ENCODE results near the gene AFMID. TPM values are rescaled to one million over a fixed set of nuclear protein-coding genes. Genes with fewer than 3 reads are reported as not detected.

Gene AFMID
- total RNA-seq, 1 experiment from 2014 or later = 22.2 TPM

DNA sequence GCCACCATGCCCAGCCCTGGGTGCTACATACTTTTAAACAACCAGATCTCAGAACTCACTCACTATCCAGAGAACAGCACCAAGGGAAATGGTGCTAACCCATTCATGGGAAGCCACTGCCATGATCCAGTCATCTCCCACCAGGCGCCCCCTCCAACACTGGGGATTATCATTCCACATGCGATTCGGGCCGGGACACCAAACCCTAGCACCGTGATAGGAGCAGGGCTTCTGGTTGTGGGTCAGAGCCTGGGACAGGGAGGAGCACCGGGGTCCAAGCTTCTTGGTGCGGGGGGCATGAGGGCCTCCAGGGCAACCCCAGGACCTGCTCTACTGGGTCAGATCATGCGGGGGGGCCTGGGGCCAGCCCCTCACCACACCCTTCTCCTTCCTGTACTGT, 48.7 kb downstream of the AFMID start:
- TF ChIP-seq, protein P1, sequence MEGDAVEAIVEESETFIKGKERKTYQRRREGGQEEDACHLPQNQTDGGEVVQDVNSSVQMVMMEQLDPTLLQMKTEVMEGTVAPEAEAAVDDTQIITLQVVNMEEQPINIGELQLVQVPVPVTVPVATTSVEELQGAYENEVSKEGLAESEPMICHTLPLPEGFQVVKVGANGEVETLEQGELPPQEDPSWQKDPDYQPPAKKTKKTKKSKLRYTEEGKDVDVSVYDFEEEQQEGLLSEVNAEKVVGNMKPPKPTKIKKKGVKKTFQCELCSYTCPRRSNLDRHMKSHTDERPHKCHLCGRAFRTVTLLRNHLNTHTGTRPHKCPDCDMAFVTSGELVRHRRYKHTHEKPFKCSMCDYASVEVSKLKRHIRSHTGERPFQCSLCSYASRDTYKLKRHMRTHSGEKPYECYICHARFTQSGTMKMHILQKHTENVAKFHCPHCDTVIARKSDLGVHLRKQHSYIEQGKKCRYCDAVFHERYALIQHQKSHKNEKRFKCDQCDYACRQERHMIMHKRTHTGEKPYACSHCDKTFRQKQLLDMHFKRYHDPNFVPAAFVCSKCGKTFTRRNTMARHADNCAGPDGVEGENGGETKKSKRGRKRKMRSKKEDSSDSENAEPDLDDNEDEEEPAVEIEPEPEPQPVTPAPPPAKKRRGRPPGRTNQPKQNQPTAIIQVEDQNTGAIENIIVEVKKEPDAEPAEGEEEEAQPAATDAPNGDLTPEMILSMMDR (IDR thresholded peaks at IDR 0.05; ENCODE audit: unreplicated experiment) = no peak
- CTCF ChIA-PET = no interaction called here
- H3K36me3 Mint-ChIP-seq (ENCODE audit: insufficient read depth, unreplicated experiment) = peaks cover 6% of the 10 kb centered on the region
- intact Hi-C loops (cut with micrococcal nuclease) = no loop called here
- H3K27me3 Mint-ChIP-seq (ENCODE audit: insufficient read depth, unreplicated experiment) = peaks cover 9% of the 10 kb centered on the region
- H3K9me3 Mint-ChIP-seq (ENCODE audit: unreplicated experiment) = no peaks in the 10 kb centered on the region
- H3K4me3 Mint-ChIP-seq (ENCODE audit: unreplicated experiment) = no peak overlapping the region
- H3K4me1 Mint-ChIP-seq (ENCODE audit: insufficient read depth, unreplicated experiment) = no peaks in the 10 kb centered on the region
- no peak overlapping the region for H3K27ac Mint-ChIP-seq (ENCODE audit: low read depth, unreplicated experiment)
- POLR2A ChIA-PET = no interaction called here
- no TSS peak for BruUV-seq (replicated peaks)
- DNase-seq (ENCODE audit: unreplicated experiment) = no peak

DNA sequence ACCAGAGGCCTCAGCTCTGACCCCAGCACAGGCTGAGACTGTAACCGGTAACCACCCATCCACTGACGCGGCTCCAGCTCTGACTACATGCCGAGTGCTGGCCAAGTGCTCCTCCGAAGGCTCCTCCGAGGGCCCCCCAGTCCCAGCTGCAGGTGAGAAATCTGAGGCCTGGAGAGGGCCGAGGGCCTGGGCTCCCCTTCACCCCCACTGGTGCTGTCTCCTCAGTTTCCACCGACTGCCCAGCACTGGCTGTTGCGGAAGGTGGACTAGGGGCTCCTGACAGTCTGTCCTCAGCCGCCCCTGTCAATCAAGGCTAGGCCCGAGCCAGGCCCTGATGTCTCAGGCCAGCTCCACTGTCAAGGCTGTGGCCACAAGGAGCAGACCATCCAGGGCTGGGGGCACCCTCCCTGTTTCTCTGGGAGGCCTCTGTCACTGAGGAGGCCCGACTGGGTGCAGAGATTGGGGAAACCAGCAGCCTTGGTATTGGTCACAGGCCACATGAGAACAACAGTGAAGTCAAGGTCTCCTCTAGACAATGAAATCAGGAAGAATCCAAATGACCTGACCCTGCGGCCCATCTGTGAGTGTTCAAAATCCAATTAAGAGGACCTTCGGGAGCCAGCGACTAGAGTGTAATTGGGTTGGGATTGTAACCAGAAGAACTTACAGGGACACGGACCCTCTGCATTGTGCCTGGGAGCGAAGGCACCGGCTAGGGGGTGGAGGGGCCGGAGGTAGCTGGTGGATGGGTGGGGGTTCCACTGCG, 49.4 kb downstream of the AFMID start:
- Mint-ChIP-seq H3K27me3 (ENCODE audit: insufficient read depth, unreplicated experiment) (peaks cover 3% of the 10 kb centered on the region), H3K36me3 (ENCODE audit: insufficient read depth, unreplicated experiment) (peaks cover 6% of the 10 kb centered on the region), H3K9me3 (ENCODE audit: unreplicated experiment) (no peaks in the 10 kb centered on the region), H3K27ac (ENCODE audit: low read depth, unreplicated experiment) (no peak overlapping the region), H3K4me3 (ENCODE audit: unreplicated experiment) (no peak overlapping the region), H3K4me1 (ENCODE audit: insufficient read depth, unreplicated experiment) (peaks cover 2% of the 10 kb centered on the region)
- ChIA-PET POLR2A (no interaction called here), CTCF (no interaction called here)
- TF ChIP-seq, protein P1 (IDR thresholded peaks at IDR 0.05; ENCODE audit: unreplicated experiment) = no peak
- no TSS peak for BruUV-seq (replicated peaks)
- no peak for DNase-seq (ENCODE audit: unreplicated experiment)
- intact Hi-C loops (cut with micrococcal nuclease) = no loop called here

DNA sequence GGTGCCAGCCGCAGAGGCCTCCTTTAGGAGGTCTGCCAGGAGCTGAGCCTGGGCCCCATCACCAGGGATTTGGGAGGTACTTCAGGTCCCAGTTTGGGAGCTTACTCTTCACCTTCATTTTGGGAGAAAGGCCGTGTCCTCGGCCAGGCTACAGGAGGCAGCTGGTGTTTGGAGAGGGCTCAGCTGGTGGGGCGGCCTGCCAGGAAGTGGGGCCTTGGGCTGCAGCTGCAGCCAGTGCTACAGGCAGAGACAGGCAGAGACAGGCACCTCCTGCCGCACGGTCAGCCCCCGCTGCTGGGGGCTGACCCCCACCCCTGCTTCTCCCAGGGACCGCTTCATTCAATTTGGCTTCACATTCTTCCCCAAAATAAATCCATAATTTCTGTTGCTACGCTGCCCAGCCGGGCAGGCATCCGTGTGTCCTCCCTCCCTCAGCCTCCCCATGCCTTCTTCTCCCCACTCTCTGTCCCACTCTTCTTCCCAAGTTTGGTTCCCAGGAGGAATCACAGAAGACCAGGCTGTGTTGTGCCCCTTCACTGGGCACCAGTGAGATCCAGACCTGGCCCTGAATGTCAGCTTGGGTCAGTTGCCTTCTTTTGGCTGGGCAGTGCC, 50.3 kb downstream of the AFMID start:
- no peaks in the 10 kb centered on the region for H3K27me3 Mint-ChIP-seq (ENCODE audit: insufficient read depth, unreplicated experiment)
- no peak overlapping the region for H3K27ac Mint-ChIP-seq (ENCODE audit: low read depth, unreplicated experiment)
- H3K4me3 Mint-ChIP-seq (ENCODE audit: unreplicated experiment) = no peak overlapping the region
- BruUV-seq (replicated peaks) = no TSS peak
- peaks cover 6% of the 10 kb centered on the region for H3K36me3 Mint-ChIP-seq (ENCODE audit: insufficient read depth, unreplicated experiment)
- DNase-seq (ENCODE audit: unreplicated experiment) = no peak
- no peaks in the 10 kb centered on the region for H3K9me3 Mint-ChIP-seq (ENCODE audit: unreplicated experiment)
- TF ChIP-seq, protein P1 (IDR thresholded peaks at IDR 0.05; ENCODE audit: unreplicated experiment) = no peak
- POLR2A ChIA-PET = interaction anchor here (0.5 kb wide), 1 partner anchor 1864 kb away, joined by 3 read pairs; the partner anchor contains the start of gene GAA
- peaks cover 4% of the 10 kb centered on the region for H3K4me1 Mint-ChIP-seq (ENCODE audit: insufficient read depth, unreplicated experiment)
- intact Hi-C loops (cut with micrococcal nuclease) = no loop called here
- CTCF ChIA-PET = interaction anchor here (0.6 to 1.3 kb wide), 2 partner anchors 13 to 172 kb away, joined by 4 read pairs; no protein-coding TSS in a partner anchor

DNA sequence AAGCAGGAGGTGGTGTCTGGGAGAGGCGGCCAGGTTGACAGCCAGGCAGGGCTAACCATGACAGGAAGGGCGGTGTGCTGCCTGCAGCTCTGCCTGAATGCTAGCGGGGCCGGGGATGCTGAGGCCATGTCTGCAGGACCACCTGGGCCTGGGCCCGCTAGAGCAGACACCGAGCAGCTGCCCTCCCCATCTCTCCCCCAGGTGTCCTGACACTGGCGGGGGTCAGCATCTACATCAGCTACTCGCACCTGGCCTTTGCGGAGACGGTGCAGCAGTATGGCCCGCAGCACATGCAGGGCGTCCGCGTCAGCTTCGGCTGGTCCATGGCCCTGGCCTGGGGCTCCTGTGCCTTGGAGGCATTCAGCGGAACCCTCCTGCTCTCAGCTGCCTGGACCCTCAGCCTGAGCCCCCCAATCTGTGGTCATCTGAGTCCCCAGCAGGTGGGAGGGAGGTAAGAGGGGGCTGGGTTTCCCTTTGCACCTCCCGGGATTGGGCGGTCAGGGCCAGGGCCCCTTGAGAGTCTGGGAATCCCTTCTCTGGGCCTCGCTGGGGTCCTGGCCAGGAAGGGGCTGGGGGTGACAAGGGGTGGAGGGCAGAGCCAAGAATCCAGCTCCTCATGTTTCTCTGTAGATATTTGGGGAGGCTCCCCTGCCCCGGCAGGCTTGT, 51.8 kb downstream of the AFMID start:
- Mint-ChIP-seq H3K9me3 (ENCODE audit: unreplicated experiment) (no peaks in the 10 kb centered on the region), H3K4me1 (ENCODE audit: insufficient read depth, unreplicated experiment) (peaks cover 4% of the 10 kb centered on the region), H3K36me3 (ENCODE audit: insufficient read depth, unreplicated experiment) (peaks cover 6% of the 10 kb centered on the region), H3K4me3 (ENCODE audit: unreplicated experiment) (no peak overlapping the region), H3K27me3 (ENCODE audit: insufficient read depth, unreplicated experiment) (no peaks in the 10 kb centered on the region), H3K27ac (ENCODE audit: low read depth, unreplicated experiment) (no peak overlapping the region)
- intact Hi-C loops (cut with micrococcal nuclease) = no loop called here
- ChIA-PET CTCF (interaction anchor here (1.2 to 1.3 kb wide), 2 partner anchors 11 to 64 kb away, joined by 4 read pairs; no protein-coding TSS in a partner anchor), POLR2A (no interaction called here)
- no TSS peak for BruUV-seq (replicated peaks)
- TF ChIP-seq, protein P1 (IDR thresholded peaks at IDR 0.05; ENCODE audit: unreplicated experiment) = no peak
- DNase-seq (ENCODE audit: unreplicated experiment) = no peak
